GOT3 (cell line): ENCODE data around the gene KRTAP12-3.
"Not testable (repeated sequence)": the region's sequence is repeated elsewhere in the genome, so short reads cannot be mapped to it uniquely, and the experiment has no call there.

Experiments
- DNase-seq: peaks from one replicate; lab custom pipeline; 2025; ENCODE audit warnings: mixed read lengths; lab: John Stamatoyannopoulos, UW

Gene KRTAP12-3, protein sequence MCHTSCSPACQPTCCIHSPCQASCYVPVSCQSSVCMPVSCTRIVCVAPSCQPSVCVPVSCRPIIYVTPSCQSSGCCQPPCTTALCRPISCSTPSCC

DNA sequence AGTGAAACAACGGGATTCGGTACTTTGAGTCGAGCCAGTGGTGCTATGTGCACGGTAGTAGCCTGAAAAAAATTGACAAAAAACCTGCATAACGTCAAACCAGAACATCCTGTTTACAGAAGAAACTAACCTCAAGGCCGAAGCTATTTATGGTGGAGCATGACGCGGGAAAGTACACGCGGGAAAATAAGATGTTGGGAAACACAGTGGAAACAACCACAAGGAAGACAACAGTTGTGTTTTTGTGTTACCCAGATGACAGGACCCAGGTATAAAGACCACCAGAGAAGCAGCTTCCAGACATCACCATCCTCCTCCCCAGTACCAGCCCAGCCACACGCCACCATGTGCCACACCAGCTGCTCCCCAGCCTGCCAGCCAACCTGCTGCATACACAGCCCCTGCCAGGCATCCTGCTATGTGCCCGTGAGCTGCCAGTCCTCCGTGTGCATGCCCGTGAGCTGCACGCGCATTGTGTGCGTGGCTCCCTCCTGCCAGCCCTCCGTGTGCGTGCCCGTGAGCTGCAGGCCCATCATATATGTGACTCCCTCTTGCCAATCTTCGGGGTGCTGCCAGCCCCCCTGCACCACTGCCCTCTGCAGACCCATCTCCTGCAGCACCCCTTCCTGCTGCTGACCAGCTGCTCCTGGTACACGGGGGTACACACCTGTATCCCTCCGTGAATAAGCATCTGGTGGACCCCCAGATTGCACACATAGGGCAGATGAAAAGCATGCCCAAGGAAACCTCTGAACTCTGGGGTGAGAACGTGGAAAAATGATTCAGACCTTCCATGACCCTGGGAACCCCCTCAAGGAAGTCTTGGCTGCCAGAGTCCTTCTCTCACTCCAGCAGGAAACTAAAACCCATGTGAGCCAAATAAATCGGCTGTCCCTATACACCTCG lies at the start of gene KRTAP12-3:
Gene KRTAP12-3, plus strand, starts transcription at position 298 of the 906 bp plus-strand sequence. Its CDS starts 48 bp downstream, at position 346.
- no peak for DNase-seq

DNA sequence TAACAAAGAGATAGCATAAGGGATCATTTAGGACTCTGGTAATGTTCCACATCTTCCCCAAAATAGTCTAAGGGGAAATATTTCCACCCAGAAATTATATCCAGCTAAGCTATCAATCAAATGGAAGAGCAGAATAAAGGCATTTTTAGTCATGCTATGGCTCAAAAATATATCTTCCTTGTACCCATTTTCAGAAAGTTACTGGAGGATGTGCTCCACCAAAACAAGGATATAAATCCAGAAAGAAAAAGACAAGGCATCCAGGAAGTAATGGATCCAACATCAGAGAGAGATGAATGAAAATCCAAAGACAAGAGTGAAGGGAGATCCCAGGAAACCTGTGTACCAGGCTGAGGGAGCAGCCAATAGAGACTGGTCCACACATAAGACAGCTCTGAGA lies 48.5 kb upstream of the KRTAP12-3 start:
- DNase-seq, result no peak

DNA sequence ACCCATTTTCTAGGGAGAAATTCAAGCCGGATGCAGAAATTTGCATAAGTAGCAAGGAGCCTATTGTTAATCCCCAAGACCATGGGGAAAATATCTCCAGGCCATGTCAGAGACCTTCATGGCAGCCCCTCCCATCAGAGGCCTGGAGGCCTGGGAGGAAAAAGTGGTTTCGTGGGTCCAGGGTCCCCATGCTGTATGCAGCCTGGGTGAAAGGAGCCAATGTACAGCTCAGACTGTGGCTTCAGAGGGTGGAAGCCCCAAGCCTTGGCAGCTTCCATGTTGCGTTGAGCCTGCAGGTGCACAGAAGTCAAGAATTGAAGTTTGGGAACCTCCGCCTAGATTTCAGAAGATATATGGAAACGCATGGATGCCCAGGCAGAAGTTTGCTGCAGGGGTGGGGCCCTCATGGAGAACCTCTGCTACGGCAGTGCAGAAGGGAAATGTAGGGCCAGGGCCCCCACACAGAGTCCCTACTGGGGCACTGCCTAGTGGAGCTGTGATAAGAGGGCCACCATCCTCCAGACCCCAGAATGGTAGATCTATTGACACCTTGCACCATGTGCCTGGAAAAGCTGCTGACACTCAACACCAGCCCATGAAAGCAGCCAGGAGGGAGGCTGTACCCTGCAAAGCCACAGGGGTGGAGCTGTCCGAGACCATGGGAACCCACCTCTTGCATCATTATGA lies 47.4 kb upstream of the KRTAP12-3 start:
- DNase-seq, result not testable (repeated sequence)

DNA sequence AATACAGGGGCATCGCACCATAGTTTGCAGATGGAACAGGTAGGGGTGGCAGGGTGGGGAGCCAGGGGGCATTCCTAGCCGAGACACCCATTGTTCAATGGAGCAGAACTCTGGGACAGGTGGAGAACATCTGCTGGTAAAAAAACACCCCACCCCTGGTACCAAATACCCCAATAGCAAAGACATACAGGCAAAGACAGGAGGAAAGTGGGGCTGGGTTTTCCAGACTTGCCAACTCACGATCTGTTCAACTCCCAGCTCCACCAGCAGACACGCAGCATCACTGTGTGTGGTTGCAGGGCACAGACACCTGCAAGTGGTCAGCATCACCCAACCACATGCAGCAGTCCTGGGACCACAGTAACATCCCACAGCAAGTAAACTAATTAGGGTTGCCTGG lies 46.2 kb upstream of the KRTAP12-3 start:
- no peak for DNase-seq

DNA sequence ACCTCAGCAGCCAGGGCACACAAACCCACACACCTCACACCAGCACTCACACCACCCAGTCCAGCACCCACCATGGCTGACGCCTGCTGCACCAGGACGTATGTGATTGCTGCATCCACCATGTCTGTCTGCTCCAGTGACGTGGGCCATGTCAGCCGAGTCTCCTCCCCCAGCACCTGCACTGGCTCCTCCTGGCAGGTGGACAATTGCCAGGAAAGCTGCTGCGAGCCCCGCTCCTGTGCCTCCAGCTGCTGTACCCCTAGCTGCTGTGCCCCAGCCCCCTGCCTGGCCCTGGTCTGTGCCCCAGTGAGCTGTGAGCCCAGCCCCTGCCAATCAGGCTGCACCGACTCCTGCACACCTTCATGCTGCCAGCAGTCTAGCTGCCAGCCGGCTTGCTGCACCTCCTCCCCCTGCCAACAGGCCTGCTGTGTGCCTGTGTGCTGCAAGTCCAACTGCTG lies 45.7 kb upstream of the KRTAP12-3 start, which contains the start of gene KRTAP10-8:
Gene KRTAP10-8, plus strand, starts transcription at position 51 of the 458 bp plus-strand sequence. Its CDS starts 22 bp downstream, at position 73.
- DNase-seq, result no peak

DNA sequence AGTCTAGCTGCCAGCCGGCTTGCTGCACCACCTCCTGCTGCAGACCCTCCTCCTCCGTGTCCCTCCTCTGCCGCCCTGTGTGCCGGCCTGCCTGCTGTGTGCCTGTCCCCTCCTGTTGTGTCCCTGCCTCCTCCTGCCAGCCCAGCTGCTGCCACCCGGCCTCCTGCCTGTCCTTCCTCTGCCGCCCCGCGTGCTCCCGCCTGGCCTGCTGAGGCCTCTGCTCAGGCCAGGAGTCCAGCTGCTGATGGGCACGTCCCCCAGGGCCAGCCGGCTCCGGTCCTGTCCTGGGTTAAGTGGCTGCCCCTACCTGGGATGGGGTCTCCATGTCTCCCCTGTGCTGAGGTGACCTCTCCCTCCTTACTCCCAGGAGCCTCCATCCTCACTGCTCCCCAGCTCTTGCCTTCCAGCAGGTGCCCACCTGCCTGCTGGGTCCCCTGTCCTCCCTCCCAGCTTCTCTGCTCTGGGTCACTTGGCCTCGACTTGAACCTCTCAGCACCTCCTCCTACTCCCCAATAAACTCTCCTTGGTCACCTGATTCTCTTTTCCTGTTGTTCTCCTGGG lies 45.0 kb upstream of the KRTAP12-3 start:
- no peak for DNase-seq

DNA sequence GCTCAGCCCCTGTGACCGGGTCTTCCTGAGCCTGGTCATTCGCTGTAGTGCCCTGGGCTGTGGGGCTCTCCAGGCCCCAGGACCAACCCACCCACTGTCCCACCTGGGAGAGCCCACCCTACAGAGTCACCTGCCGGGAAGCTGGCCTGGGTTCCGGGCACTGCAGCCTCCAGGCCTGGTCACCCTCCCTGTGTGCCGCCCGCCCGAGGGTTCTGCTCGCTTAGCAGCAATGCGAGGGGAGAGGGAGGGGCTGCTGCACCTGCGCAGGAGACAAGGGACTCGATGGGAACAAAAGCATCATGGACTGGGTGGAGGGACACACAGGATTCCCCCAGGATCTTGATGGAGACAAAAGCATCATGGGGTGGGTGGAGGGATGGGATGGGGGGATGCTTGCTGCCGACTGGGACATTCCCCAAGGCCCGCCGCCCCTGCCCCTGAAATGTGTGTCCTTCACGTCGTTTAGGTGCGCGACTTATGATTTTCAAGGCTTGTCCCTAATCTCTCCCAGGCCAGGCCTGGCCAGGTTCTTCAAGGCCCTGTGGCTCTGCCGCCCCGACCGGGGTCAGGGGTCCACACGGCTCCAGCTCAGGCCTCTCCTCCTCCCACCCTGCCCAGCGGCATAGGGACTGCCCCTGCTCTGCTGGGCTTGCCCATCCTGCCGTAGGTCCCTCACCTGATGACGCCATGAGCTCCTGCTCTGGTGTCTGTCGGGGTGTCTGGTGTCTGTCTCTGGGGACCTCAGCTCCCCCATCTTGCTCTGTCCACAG lies 44.2 kb upstream of the KRTAP12-3 start:
- DNase-seq, result no peak

DNA sequence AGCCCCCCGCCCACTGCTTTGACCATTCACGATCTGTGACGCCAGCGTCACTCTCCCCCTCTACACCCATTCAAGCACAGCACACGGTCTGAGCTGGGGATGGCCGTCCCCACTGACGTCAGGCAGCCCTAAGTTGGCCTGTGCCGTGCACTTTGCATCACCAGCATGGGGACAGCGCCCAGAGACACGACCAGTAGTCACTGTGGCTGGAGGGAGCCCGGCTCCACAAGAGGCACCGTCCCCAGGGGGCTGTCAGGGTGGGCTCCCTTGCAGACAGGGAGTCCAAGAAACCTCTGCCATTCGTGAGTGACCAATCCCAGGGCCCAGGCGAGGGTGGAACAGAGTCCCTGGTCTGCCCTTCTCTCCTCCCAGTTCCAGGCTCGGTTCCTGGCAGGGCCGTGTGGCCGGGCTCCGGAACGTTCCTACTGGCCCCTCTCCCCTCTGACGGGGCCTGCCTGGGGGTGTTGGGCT lies 43.5 kb upstream of the KRTAP12-3 start:
- no peak for DNase-seq

DNA sequence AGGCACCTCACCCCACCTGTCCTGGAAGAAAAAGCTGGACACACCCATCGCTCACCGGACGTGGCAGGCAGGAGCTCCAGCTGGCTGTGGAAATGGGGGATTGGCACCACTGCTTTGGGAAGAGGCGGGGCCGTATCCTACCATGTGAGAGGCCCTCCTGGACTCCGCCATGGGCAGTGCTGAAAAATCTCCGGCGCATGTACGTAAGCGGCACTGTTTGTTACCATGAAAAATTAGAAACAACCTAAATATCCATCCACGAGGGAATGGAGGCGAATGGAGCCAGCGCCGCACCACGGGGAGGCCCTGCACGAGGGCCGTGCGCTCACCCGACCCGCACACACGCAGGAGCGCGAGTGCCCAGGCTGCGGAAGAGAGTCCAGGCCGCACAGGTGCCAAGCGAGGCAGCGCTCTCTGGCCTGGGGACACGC lies 42.8 kb upstream of the KRTAP12-3 start:
- no peak for DNase-seq

DNA sequence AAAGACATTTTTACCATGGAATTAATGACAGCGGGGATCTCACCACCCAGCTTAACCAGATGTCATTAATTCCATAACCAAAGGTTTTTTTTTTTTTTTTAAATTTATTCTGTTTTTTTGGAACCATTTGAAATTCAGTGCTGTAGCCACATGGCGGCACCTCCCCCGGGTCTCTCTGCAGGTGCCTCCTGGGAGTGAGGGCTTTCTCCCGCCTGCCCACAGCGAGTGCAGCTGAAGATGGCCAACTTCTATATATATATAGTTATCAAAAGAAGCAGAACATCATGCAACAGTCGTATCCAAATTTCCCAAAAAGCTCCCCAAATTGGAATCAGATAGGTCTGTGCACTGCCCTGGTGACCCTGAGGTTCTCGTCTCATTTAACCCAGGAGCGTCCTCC lies 42.3 kb upstream of the KRTAP12-3 start:
- DNase-seq, result no peak

DNA sequence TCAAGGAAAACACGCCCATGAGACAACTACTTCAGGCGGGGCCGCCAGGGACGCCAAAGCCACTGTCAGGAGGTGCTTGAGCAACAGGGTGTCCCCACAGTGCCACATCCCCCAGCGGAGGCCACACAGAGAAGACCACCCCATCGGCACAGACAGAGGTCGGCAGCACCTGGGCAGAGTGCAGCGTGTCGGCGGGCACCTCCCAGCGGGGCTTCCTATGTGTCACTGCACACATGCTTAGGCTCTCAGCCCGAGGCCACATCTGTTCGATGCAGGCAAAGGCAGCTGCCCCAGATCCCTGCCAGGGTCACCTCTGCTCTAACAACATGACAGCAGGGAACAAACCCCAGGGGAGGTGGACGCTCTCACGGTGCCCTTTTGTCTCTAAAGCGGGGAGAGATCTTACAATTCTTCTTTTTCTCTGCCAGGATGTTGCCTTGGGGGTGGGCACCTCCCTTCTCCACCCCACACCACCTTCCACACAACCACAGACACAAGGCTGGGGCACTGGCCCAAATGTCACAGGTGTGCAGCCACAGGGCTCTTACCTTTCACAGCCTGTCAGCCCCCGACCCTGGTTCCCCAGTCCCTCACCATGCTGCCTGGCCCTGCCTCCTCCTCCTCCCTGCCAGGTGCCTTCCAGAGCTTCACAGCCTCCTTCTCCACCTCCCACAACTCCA lies 41.7 kb upstream of the KRTAP12-3 start:
- DNase-seq, result no peak

DNA sequence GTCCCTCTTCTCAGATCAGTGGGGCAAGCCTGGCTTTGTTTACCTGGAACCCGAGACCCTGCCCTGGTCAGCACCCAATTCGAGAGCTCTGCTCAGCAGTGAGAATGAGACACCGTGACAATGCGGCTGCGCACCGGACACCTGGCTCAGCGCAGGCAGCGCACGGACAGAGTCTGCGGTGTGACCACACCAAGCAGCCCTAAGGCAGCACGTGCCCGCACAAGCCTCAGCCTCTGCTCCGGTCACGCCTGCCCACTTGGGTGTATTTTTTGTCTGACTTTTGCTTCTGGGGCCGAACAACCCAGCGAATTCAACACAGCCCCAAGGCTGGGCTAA lies 41.2 kb upstream of the KRTAP12-3 start:
- DNase-seq, result no peak

DNA sequence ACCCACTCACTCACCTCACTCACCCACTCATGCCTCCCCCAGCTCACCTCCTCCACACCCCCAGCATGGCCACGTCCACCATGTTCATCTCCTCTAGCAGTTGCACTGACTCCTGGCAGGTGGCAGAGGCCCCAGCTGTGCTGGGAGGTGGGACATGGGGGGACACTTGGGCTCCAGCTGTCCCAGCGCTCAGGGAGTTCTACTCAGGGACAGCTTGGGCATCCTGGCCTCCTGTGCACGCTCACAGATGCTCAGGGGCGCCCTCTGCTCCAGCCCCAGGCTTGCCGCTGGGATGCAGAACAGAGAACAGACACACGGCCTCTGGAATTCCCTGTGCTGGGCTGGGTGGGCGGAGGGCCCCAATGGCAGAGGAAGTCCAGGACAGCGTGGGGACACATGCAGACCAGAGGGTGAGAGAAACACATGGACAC lies 40.6 kb upstream of the KRTAP12-3 start:
- no peak for DNase-seq

DNA sequence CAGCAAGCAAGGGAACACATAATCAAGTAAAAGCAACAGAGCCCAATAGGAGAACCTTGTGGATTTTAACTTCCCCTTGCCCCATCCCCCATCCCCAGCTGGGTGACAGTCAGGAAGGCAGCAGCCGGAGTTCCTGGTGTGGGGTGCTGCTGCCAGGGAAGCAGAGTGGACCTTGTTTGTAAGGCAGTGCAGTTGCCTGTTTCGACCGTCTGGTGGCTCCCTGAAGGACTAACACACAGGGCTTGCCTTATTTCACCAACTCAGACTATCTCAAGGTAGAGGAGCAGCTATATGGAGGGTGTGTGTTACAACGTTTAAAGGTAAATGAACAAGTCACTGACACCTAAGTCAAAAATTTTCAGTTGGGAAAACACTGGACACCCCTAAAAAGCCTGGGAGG lies 39.2 kb upstream of the KRTAP12-3 start:
- no peak for DNase-seq

DNA sequence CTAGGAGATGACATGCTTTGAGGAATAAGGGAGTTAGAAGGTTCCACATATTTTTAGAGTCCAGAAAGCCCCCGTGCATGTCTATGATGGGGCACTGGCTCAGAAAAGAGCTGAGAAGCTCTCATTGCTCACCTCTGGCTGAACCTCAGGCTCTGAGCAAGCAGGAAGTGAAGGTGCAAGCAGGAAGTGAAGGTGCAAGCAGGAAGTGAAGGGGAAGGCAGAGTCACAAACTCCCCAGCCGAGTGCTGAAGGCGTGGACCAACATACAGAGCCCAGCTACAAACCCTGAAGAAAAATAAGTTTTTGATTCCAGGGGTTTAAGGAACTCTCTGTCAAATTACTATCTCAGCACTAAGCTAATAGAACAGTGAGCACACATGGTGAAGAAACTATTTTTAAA lies 38.8 kb upstream of the KRTAP12-3 start:
- DNase-seq, result no peak

DNA sequence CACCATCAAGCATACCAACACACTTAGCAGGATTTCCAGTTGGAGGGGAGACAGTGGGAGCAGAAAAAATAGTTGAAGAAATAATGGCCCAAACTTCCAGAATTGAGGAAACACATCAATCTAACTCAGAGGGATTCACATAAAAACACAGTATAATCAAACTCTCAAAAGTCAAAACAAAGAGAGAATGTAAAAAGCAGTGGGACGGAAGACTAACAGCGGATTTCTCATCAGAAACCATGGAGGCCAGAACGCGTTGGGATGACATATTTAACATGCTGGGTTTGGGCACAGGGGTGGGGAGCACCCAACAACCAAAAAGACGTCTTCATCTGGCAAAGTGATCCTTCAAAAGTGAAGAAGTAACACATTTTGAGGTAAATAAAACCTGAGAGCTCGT lies 37.8 kb upstream of the KRTAP12-3 start:
- no peak for DNase-seq

DNA sequence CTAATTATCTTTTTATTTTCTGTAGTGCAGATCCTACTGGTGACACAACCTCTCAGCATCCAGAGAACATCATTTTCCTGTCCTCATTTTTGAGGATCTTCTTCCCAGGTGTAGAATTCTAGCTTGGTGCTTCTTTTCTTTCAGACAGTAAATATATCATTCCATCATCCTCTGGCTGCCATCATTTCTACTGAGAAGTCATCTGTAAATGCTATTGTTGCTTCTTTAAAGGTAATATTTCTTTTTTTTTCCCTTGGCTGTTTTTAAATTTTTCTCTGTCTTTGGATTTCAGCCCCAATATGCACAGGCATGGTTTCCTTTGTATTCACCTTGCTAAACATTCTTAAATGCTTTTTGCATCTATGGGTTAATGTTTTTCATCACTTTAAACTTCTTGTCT lies 34.2 kb upstream of the KRTAP12-3 start:
- no peak for DNase-seq

DNA sequence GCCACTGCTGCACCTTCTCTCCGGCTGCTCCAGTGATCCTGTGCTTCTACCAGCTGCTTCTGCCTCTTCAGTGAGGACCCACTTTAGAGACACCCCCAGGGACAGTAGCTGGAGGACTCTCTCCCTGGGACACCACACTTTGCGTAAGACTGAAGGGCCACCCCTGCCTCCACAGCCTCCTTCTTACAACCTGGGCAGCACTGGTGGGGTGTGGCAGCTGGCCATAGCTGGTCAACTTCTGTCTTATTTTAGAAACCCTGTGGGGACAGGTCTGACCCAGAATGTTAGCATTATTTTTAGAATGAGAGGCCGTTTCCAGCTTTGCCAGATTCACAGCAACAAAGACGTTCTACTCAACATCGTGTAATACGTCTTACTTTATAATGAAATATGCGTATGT lies 32.0 kb upstream of the KRTAP12-3 start:
- no peak for DNase-seq

DNA sequence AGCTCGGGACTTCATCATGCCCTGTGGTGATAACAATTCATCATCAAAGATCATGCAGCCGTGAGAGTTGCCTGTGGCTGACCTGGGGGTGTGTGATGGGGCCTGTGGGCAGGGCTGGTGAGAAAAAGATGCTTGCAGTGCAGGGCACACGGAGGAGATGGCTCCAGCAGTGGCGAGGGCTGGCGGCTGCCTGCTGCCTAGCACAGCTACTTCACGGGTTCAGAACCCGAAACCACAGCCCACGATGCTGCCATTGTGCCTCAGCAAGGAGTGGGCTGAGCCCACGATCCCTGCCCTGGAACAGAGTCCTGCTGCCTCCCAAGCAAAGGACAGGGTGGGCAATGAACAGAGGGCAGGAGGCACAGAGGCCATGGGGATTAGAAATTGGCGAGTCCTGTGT lies 31.5 kb upstream of the KRTAP12-3 start:
- no peak for DNase-seq

DNA sequence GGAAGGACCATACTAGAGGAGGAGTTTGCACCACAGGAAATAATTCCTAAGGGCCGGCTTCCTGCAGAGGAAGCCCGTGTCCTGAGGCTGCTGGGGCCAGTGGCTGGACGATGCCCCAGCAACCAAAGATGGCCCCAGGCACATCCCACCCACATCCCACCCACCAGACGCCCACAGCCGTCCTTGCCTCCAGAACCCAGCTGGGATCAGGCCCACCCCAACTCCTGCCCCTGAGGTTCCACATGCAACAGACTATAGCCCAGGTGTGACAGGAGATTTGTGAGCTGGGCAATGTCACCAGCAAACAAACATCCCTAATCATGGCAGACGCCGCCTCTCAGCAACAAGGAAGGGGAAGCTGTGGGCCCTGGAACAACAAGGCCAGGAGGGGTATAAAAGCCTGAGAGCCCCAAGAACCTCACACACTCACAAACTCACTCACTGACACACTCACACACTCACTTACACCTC lies 31.0 kb upstream of the KRTAP12-3 start, which contains the start of gene KRTAP10-9:
Gene KRTAP10-9, plus strand, starts transcription at position 421 of the 471 bp plus-strand sequence. CDS start 79 bp downstream, outside the sequence.
- no peak for DNase-seq
